HG03103 (cell line): Measurements from ENCODE around the gene PTPRM.

ENCODE experiments used
- ATAC-seq: cut with Tn5 transposase; IDR thresholded peaks from one replicate; pipeline ENCODE4 v1.9.1; 2021; ENCODE audit warnings: low read depth; ENCODE audit not compliant: unreplicated experiment

The PTPRM gene

GRCh38 chr18:7919565-7919964 lies 352.4 kb downstream of the PTPRM start:
- ATAC-seq: no peak

DNA sequence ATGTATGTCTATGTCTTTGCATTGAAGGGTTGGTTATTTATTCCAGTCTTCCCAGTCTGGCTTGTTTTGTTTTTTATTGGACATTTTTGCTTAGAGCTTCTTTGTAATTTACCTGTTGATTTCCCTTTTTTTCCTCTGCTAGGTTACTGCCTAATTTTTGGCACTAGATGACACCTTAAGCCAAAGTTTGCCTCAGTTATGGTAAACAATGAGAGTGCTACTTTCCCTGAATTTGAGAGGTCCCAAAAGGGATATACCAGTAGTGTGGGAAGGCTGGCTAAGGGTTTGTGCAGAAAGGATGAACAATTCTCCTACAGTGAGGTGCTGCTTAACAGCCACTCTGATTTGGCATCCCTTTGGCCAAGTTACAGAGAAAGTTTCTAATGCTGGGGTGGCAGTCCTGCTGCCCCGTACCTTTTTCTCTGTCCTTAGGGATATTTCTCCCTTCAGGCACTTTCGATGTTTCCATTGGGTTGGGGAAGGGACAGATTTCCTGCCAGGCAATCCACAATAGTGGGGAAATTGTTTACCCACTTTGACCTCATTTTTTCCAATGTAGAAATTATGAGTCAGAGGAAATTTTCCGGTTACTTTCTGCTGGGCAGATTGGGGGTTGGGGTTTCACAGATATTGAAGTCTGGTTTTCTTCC lies 354.9 kb downstream of the PTPRM start:
- no peak for ATAC-seq

GRCh38 chr18:7923105-7923504 lies 356.0 kb downstream of the PTPRM start:
- ATAC-seq: no peak

- no peak for ATAC-seq
Measured at GRCh38 chr18:7924616-7925015, 357.5 kb downstream of the PTPRM start.

- ATAC-seq: no peak
Measured at GRCh38 chr18:7926526-7926925, 359.4 kb downstream of the PTPRM start.

- ATAC-seq: no peak
Measured at GRCh38 chr18:7927119-7927518, 360.0 kb downstream of the PTPRM start.

- ATAC-seq: no peak
Measured at GRCh38 chr18:7931763-7932162, 364.6 kb downstream of the PTPRM start.

DNA sequence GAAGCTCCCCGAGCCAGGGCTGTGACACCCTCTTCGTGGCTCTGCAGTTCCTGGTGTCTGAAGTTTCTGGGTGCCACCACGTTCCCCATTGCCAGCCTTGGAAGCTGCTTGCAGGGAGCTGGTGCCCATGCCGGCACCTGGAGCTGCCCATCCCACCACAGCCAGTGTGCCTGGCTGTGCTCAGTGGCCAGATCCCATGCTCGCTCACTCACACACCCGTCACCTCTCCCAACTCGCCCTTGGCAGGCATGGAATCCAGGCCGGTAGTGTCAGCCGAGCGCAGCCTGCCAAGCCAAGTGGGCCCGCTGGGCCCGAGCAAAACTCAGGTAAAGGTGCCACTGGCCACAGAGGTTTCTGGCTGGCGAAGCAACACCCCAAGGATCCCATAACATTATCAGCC lies 370.2 kb downstream of the PTPRM start:
- no peak for ATAC-seq

DNA sequence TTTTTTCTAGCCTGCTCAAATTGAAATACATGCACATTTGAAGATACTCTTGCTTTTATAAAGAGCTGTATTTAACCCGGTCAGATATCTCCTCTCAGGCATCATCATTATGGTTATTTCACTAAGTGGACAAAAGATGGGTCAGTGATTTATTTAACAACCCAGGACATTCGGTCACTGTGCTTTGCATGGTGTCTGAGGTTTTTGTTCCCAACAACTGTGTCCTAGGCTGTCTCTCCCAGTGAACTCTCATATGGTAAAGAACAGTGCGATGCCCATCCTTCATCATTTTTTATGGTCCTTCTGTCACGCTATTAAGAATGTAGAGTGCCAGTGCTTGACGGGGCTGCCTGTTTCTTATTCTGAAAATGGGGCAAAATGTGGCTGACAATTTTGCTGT lies 372.4 kb downstream of the PTPRM start:
- ATAC-seq: no peak

- no peak for ATAC-seq
Measured at GRCh38 chr18:7940379-7940778, 373.3 kb downstream of the PTPRM start.

DNA sequence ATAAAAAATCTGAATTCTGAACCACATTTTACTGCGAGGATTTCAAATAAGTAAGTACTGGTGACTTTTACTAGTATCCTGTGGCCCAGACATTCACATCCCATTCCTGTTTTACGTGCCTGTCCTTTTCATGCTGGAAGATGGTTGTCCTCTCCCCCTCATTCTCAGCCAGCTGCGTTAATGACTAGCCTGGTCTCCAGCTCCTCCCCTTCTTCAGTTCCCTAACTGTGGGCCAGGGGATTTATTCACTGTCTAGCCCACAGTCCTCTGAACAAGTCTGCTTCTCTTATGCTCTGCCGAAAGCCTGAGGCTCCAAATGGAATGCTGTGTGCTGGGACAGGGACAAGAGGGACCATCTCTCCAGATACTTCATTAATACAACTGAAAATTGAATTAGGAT lies 373.9 kb downstream of the PTPRM start:
- no peak for ATAC-seq

DNA sequence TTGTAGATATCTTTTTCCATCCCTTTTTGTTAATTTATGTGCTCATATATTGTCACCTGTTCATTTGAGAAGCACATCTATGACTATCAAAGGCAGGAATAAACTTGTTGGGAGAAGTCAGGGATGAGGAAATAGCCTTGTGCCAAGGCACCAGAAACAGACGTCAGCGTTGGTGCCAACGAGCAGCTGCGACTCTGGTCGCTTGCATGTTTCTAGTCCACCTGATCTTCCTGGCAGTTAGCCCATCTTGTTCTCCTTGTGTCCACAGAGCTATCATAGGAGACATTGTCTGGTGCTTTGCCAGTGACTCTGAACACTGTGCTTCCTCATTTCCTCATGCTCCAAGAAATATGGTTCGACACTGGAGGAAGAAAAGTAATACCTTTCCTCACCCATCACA lies 374.4 kb downstream of the PTPRM start:
- ATAC-seq: no peak

- ATAC-seq: no peak
Measured at GRCh38 chr18:7945882-7946281, 378.8 kb downstream of the PTPRM start.

GRCh38 chr18:7946734-7947377 lies 379.7 kb downstream of the PTPRM start:
- ATAC-seq: no peak

- no peak for ATAC-seq
Measured at GRCh38 chr18:7950380-7951136, 383.4 kb downstream of the PTPRM start.

DNA sequence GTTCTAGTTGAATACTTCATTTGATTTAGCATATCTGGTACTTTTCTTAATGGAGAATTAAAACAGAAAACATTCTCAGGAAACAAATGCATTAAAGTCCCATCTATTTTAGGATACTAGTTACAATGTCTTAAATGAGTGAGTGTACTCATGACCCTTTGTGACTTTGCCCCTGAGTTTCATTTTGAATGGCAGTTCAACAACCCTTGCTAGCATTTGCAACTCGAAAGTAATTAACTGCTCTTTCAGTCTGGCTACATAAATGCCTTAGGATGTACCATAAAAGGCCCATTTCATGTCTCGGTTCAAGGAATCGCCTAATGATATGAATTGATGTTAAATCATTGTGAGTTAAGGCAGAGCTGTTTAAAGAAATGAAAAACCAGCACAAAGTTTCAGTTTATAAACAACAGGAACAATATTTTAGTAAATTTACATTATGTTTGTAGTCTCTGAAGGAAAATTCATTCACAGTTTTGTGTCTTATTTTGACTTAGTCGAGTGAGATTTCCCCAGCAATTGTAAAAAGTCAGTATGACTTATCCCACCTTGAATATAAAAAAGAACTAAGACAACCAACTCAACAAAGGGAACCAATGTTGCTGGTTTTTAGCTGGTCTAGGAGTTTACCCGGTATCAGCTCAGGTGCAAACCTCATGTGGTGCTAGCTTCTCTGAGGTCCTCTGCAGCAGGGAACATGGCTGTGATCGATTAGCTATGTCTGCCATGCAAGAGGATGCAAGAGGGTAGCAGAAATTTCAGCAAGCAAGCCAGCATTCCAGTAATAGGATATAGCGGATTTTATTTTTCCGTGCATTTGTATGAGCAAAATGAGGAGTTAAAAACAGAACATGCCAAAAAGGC lies 386.2 kb downstream of the PTPRM start:
- no peak for ATAC-seq

GRCh38 chr18:7954238-7954637 lies 387.1 kb downstream of the PTPRM start:
- no peak for ATAC-seq

GRCh38 chr18:7955175-7955574 lies 388.1 kb downstream of the PTPRM start:
- ATAC-seq: no peak

- ATAC-seq: no peak
Measured at GRCh38 chr18:7957297-7957696, 390.2 kb downstream of the PTPRM start.

DNA sequence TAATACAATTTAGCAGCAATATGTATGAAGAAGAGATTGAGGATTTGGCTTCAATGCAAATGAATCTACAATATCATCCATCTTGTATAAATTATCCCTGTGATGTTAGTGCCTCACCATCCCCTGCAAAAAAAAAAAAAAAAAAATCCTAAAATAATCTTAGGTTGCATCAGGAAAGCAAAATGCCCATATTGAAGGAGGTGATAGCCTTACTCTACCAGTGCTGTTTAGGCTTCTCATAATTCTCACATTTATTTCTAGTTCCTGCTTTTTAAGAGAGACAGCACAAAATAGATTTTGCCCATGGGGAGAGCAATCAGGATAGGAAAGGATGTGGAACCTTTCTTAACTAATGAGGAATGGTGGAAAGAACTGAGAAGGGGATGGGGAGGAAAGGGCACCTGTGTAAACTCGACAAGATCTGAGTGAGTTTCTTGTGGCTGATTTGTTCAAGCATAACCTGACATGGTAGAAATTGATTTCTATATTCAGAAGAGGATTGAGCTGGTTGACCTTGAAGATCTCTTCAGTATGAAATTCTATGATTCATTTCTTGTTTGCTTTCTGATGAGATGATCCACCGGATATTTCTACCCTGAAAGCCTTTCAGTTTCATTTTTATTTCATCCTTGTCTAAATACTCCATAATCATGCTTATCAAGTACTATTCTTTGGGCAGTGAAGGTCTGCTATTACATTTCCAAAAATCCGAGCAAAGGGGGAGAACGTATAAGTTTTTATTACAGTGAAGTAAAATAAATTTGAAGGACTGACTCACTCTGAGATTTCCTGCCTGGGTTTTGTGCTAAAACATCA lies 391.2 kb downstream of the PTPRM start:
- ATAC-seq: no peak
